Cardiac septum (tissue), 1 donor: Measurements from ENCODE around the gene ME2. TPM values are rescaled to one million over a fixed set of nuclear protein-coding genes. Genes with fewer than 3 reads are reported as not detected.
"Not testable (repeated sequence)": the region's sequence is repeated elsewhere in the genome, so short reads cannot be mapped to it uniquely, and the experiment has no call there.

Experiments used
- DNase-seq: peaks from one replicate; pipeline ENCODE4 v3.0.0-alpha.2; 2020; ENCODE audit warnings: low spot score
- intact Hi-C: fragments of 100-400 bp; cut with DNase I; formaldehyde crosslinking; loops from one replicate; pipeline ENCODE4 v1.14.0; 2022
- total RNA-seq: library from RNA; stranded (reverse); fragmentation: NEBNext Ultra II Directional; extraction: Animal tissue kit (Norgen Biotek cat#: 25700); gene quantifications from one replicate; pipeline ENCODE4 v1.2.1, GENCODE V29; 2021
- donor health status: DM: no; HTN: no; CAD: no.

The ME2 gene
- total RNA-seq, 1 donor from 2014 or later, result 63.8 TPM

DNA sequence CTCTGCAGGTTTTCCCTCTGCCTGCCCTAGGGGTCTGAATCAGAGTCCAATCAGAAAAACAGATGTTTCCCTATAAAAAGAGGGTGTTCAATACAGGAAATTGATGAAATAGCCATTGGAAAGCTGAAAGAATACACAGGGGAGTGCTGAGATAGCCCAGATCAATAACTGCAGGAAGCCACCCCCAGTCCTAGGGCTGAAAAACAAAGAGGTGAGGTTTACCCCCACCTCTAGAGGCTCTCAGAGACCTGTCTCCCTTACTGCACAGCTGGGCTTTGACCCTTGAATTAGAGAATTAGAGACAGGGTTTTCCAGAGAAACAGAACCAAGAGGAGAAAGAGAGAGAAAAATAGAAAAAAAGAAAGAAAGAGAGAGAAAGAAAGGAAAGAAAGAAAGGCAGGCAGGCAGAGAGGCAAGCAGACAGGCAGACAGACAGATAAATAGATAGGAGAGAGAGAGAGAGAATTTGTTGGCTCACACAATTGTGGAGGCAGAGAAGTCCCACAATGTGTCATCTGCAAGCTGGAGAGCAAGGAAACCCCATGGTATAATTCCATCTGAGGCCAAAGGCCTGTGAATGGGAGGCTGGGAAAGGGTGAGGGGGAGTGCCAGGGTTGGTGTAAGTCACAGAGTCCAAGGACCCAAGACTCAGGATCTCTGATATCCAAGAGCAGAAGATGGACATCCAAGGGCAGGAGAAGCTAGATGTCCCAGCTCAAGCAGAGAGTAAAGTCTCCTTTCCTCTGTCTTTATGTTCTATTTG, 18.9 kb upstream of the ME2 start:
- DNase-seq, result no peak
- intact Hi-C loops, result no loop called here

DNA sequence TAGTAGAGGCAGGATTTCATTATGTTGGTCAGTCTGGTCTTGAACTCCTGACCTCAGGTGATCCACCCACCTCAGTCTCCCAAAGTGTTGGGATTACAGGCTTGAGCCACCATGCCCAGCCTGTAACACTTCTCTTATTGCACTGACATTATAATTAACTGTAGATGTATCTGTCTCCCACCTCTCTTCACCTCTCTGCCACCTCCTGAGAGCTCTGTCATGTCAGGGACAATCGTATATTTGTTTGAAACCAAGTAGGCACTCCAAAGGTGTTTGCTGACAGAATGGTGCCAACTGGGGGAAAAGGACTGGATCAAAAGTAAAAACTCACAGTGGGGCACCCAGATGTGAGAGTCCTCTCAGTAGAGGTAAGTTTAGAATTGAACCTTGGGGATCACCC, 17.3 kb upstream of the ME2 start:
- DNase-seq, result no peak
- intact Hi-C loops, result no loop called here

DNA sequence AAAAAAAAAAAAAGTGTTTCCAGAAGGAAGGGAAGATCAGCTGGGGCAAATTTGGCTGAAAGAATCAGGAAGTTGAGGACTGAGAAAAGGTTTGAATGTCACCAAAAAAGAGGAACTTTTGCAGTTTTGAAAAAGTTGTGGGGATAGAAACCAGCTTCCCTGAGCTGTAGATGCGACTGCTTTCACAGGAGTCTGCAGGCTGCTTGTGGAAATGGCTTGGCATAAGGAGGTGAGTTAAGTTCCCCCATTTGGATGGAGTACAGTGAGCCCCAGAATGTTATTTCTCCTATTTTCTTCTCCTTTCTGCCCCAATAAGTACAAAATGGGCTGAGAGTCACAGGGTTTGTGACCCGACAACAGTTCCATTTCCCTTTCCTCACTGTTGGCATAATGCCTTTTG, 16.5 kb upstream of the ME2 start:
- no peak for DNase-seq
- intact Hi-C loops, result no loop called here

DNA sequence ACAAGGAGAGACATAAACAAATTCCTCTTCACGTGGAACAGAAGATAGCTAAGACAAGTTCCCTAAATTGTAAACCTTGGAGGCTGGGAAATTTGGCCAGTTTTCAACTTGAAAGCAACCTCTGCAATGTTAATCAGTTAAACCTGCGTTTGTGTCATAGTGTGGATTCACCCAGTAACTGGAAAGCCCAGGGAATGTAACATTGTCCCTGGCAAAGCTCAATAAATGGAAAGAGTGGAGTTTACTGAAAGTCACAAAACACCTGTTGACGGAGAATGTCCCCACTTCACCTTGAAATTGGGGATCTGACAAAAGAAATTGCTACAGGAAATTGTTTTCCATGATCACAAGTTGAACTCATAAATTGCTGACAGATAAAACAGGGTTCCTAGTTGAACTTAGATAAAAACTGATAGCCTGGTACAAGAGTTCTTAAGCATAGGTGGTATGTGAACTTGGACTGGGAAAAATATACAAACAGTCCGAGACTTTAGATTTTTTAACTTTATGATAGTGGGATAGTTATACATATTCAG, 15.0 kb upstream of the ME2 start:
- intact Hi-C loops, result no loop called here
- DNase-seq, result no peak

DNA sequence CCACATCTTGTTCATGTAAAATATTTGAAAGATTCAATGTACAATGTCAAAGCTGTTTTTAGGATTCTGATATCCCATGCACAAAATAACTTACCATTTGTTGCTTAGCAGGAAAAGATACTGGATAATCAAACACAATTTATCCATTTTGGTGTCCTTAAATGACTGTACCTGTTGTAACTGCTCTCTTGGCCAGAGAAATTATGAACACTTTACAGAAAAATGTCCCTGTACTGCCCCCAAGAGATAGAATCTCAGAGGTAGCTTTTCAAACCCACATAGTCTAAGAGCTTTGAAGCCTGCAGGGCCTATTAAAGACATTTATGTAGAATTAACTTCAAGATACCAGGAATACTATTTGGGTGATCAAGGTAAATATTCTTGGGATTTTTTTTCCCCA, 12.2 kb upstream of the ME2 start:
- intact Hi-C loops, result loop anchor here (5.0 kb wide), 2 partner anchors 44 to 359 kb away; partner anchors contain the start of gene MRO
- DNase-seq, result no peak

DNA sequence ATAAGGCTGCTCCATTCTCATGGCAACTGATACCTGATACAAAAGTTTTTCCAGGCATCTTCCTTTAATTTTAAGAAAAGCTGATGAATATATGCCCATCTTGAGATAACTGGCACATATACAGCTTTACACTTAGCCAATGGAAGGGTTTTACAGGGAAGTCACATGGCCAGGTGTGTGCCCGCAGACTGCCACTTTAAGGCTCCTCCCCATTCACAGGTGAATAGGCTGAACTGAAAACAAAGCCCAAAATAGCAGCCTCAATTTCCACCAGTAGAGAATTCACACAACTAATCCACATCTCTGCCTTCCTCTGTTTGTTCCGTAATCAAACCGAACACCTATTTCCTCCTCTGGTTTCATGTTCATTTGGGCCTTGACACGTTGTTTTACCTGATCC, 9.8 kb upstream of the ME2 start:
- intact Hi-C loops, result loop anchor here (5.0 kb wide), 2 partner anchors 47 to 362 kb away; partner anchors contain the start of gene MRO

DNA sequence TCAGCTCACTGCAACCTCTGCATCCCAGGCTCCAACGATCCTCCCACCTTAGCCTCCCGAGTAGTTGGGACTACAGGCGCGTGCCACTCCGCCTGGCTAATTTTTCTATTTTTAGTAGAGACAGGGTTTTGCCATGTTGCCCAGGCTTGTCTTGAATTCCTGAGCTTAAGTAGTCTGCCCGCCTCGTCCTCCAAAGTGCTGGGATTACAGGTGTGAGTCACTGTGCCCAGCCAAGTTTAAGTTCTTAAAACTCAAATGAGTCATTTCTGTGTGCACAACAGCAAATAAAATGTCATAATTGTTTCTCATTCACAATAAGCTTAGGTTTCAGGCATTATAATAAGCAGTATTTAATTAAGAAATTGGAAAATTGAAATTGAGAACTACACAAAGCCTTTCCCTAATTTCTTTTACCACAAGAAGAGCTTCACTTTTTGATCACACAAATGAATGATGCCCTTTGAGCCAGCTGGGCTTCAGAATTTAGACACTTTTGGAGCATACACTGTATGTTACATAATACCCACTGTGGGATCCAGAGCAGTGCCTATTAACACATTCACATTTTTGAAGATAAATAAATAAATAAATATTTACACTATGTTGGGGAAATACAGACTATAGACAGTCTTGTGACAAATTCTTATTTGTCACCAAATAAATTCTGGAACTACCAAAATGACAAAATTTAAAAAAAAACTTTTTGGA, 8.6 kb upstream of the ME2 start:
- intact Hi-C loops, result no loop called here
- DNase-seq, result no peak

More for the DNA sequence above, 9.8 kb upstream of the ME2 start:
- DNase-seq, result no peak

DNA sequence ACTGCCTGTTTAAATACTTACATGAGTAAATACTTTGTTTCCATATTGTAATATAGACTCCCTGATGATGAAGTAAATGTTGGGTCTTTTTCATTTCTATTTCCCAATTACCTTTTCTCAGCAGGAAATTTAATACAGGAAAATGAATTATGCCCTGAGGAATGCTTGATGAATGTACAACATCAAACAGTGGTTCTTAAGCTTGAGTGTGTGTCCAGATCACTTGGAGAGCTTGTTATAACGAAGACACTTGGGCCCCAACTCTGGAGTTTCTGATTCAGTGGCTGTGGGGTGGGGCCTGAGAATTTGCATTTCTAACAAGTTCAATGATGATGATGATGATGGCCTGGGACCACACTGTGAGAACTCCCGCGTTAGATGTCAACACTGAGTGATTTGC, 7.1 kb upstream of the ME2 start:
- no peak for DNase-seq
- intact Hi-C loops, result no loop called here

DNA sequence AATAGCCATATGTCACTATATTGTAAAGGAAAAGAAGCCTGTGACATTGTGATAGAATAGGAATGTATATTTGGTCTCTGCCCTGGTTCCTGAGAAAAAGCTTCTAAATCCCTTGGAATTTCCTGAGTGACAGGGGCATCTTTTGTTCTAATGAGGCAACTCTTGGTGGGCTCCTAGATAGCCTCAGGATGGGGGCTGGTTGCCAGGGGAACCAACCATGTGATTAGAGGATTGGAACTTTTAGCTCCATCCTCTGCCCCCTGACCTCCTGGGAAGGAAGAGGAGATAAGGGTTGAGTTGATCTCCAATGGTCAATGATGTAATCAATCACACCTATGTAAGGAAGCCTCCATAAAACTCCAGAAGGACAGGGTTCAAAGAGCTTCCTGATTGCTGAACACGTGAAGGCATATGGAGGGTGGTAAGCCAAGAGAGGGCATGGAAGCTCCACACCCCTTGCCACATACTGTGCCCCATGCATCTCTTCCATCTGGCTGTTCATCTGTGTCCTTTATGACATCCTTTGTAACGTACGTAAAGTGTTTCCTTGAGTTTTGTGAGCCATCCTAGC, 2.9 kb upstream of the ME2 start:
- intact Hi-C loops, result loop anchor here (5.0 kb wide), 1 partner anchor 91 kb away; the partner anchor contains the start of gene ELAC1
- no peak for DNase-seq

DNA sequence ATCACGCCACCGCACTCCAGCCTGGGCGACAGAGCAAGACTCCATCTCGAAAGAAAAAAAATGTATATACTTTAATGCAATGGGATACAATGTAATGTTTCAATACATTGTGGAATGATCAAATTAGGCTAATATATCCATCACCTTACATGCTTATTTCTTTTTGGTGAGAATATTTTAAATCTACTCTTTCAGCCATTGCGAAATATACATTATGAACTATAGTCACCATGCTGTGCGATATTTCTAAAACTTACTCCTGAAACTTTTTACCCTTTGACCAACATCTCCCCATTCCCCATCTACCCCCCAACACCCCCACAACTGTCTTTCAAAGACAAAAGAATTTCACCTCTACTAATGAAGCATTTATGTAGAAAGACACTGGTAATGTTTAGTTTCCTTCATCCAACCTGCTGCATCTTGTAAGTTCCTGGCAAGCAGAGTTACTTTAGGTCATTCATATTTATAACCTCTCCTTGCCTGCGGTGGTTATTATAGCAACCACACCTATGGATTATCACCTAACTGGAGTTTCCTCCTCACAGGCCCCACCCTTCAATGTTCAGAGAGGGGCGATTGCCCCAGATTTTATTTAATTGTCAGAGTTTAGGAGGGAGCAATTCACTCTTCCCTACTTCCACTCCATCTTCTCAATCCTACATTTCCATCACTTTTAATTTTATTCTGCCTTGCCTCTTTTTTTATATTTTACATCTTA, 1.2 kb upstream of the ME2 start:
- intact Hi-C loops, result loop anchor here (2.0 to 5.0 kb wide), 3 partner anchors 57 to 153 kb away; partner anchors contain the start of genes ELAC1, MRO and SMAD4
- DNase-seq, result no peak

DNA sequence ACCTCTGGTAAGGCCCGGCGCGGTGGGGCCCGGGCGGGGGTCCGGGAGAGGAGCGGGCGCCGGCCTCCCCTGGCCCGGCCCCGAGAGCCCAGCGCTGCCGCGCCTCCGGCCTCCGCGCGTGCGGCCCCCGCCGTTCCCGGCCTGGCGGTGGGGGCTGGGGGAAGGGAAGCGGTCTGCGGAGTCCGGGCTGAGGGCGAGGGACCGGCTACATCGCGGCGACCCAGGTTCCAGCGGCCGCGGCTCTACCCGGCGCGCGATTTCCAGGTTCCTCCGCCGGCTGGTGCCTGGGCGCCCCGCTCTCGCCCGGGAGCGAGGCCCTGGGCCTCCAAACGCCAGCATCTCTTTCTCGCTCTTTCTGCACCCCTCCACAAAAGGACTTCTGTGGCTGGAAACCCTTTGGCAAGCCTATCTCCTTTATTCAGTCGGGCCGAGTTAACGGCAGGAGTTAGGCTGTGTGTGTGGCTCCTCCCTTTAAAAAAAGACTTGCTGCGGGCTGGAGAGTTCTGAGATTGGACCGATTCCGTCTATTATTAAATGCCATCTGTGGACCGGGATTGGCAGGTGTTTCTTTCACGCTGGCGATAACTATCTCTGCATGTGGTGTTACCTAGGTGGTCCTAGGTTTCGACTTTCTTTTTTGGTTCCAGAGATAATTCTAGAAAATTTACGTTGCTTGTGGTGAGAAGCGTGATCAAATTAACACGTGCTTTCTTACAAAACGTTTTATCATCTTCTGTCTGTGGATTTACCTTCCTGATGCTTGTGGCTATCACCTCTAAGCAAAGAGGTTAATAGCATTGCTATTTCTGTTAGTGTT, 592 bp downstream of the ME2 start:
- DNase-seq, result peak; percentile 79
- intact Hi-C loops, result loop anchor here (2.0 to 5.0 kb wide), 3 partner anchors 59 to 151 kb away; partner anchors contain the start of genes ELAC1, MRO and SMAD4

DNA sequence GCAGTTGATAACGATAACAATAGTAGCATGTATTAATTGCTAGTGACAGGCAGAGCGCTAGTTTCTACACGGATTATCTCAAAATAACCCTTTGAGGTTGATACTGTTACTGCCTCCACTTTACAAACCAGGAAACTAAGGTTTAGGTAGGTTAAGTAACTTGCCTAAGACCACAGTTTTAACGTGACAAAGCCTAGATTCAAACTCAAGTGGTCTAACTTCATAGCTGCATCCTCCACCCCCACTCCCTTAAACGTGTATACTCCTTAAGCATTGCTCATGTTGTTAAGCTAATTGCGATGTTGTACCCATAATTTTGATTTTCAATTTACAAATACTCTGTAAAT, 1.2 kb downstream of the ME2 start:
- intact Hi-C loops, result no loop called here
- DNase-seq, result no peak

DNA sequence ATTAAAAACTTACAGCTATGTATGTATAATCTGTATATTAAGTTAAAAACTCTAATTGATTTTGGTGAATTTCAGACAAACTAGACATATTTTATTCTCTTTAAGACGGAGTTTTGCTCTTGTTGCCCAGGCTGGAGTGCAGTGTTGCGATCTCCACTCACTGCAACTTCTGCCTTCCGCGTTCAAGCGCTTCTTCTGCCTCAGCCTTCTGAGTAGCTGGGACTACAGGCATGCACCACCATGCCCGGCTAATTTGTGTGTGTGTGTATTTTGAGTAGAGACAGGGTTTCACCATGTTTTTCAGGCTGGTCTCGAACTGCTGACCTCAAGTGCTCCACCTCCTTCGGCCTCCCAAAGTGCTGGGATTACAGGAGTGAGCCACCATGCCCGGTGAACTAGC, 2.0 kb downstream of the ME2 start:
- intact Hi-C loops, DNase-seq: not testable (repeated sequence)

DNA sequence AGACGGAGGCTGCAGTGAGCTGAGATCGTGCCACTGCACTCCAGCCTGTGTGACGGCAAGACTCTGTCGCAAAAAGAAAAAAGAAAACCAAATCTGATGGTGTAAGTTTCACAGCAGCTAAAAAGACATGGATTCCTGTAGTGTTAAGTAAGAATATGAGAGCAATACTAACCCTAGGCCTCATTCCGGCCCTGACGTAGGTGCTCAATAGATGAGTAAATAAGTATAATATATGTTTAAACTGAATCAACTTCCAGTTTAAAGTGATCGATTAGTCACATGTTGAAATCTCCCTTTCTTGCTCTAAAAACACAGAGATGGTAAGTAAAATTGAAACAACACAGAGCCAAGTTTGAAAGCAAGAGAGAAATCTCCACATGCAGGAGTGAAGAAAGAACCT, 8.0 kb downstream of the ME2 start:
- intact Hi-C loops, result no loop called here
- DNase-seq, result no peak

DNA sequence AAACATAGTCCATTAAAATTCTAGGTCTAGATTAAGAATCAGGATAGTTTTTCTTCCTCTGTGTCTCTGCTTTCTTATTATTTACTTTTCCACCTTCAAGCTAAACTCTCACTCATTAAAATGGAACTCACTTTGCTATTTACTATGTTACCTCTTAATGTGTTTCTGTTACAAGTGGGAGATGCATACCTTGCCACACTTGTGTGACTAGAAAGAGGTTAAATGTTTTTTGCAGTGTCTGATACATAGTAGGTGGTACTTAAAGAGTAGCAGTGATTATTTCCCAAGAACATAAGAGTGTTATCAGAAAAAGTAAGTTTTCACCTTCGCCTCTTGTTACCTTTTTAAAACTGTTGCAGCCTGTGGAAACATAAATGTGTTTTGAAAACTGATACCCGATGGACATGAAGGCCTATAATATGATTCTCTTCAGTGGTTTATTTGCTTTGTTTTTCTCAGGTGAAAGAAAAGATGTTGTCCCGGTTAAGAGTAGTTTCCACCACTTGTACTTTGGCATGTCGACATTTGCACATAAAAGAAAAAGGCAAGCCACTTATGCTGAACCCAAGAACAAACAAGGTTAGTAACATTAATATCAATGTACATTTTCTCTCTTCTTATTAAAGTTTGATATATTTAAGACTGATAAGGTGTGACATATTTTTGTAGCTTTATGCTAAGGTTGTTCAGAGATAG, 16.6 kb downstream of the ME2 start:
- intact Hi-C loops, result no loop called here
- no peak for DNase-seq

DNA sequence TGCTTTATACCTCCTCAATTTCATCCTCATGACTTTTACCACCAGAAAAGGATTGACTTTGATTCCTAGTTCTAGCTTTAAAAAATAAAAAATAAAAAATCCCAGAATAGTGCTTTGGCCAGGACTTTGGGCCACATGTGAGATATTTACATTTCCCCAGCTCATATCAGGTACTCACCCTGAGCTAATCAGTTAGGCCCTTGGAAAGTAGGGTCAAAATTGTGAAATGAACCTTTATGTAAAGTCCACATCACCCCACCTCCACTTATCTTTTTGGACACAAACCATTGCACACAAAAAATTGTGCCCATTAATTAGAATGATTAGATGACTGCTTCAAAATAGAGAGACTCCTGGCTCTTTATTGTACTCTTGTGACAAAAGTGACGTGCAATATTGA, 17.2 kb downstream of the ME2 start:
- DNase-seq, result no peak
- intact Hi-C loops, result no loop called here

DNA sequence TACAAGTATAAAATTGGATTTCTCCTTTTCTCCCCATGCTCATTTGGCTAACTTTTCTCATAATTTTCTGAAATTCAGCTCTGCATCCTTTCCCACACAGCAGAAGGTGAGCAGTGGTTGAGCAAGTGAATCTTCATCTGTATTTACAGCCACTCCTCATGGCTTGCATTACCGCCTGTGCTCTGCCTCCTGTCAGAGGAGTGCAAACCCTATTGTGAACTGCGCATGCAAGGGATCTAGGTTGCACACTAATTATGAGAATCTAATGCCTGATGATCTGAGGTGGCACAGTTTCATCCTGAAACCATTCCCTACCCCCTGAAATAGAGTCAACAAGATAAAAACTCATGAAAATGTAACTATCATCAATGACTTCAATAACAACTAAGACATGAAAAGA, 20.0 kb downstream of the ME2 start:
- intact Hi-C loops, result no loop called here
- DNase-seq, result no peak

DNA sequence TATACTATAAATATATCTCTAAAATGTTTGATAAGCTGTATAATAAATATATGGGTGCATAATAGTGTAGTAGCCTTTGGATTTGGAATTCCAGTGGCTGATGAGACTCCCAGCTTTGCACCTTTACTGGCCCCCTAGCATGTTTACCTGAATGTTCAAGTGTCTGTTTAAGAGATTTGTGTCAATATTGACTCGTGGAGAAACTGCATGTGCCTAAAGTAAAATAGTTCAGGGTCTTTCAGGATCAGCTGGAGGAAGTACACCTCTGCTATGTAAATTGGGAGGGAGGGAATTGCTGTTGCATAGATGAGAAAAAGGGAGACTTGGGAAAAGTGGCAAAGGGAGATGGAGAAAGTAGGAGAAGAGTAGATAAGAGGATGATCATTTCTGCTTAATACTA, 23.9 kb downstream of the ME2 start:
- intact Hi-C loops, result no loop called here
- no peak for DNase-seq
